ENCODE results near the gene KHDRBS1.

KHDRBS1 gene

GRCh38 chr1:32028746-32029145 lies 15.1 kb downstream of the KHDRBS1 start:
- Histone ChIP-seq H3K9me3 (ENCODE audit: insufficient read depth, low read depth, low read length) (no peaks in the 10 kb centered on the region), H3K4me1 (ENCODE audit: insufficient read depth, low read length, poor library complexity, severe bottlenecking) (peaks cover 10% of the 10 kb centered on the region), H4K20me1 (ENCODE audit: insufficient read depth, low read length, poor library complexity, severe bottlenecking) (peaks cover 96% of the 10 kb centered on the region)

GRCh38 chr1:32031578-32032274 lies 18.1 kb downstream of the KHDRBS1 start:
- H4K20me1 ChIP-seq (ENCODE audit: insufficient read depth, low read length, poor library complexity, severe bottlenecking) = peaks cover 92% of the 10 kb centered on the region
- peaks cover 88% of the 10 kb centered on the region for H3K36me3 ChIP-seq (ENCODE audit: insufficient read depth, low read length)
- H3F3A ChIP-seq (ENCODE audit: low read depth) = no peaks in the 10 kb centered on the region
- peaks cover 5% of the 10 kb centered on the region for H3K4me1 ChIP-seq (ENCODE audit: insufficient read depth, low read length, poor library complexity, severe bottlenecking)
- H3K9ac ChIP-seq (ENCODE audit: low read depth, low read length, poor library complexity, severe bottlenecking) = no peak overlapping the region
- no peaks in the 10 kb centered on the region for H3K9me2 ChIP-seq (replicated peaks; ENCODE audit: low read depth, low read length)
- peaks cover 96% of the 10 kb centered on the region for H3K79me2 ChIP-seq (ENCODE audit: insufficient read depth, low read length)
- no peak overlapping the region for H3K4me2 ChIP-seq (ENCODE audit: low read depth, low read length, poor library complexity, severe bottlenecking)
- no peaks in the 10 kb centered on the region for H3K9me3 ChIP-seq (ENCODE audit: insufficient read depth, low read depth, low read length)
- H3K27me3 ChIP-seq (ENCODE audit: insufficient read depth, low read length, poor library complexity, severe bottlenecking) = no peaks in the 10 kb centered on the region
- no peak overlapping the region for H3K4me3 ChIP-seq (ENCODE audit: low read length, poor library complexity, severe bottlenecking)
- no peak overlapping the region for H2AFZ ChIP-seq (ENCODE audit: low read length)
- TF ChIP-seq EZH2phosphoT487 (IDR thresholded peaks at IDR 0.05; ENCODE audit: borderline replicate concordance) (no peak), CTCF (conservative IDR thresholded peaks at IDR 0.05; ENCODE audit: low read length) (no peak)

More at GRCh38 chr1:32028746-32029145, 15.1 kb downstream of the KHDRBS1 start:
- peaks cover 98% of the 10 kb centered on the region for H3K79me2 ChIP-seq (ENCODE audit: insufficient read depth, low read length)
- H3K36me3 ChIP-seq (ENCODE audit: insufficient read depth, low read length) = peaks cover 69% of the 10 kb centered on the region
- no peaks in the 10 kb centered on the region for H3K27me3 ChIP-seq (ENCODE audit: insufficient read depth, low read length, poor library complexity, severe bottlenecking)
- H3K4me2 ChIP-seq (ENCODE audit: low read depth, low read length, poor library complexity, severe bottlenecking) = no peak overlapping the region
- no peak overlapping the region for H3K4me3 ChIP-seq (ENCODE audit: low read length, poor library complexity, severe bottlenecking)
- no peaks in the 10 kb centered on the region for H3F3A ChIP-seq (ENCODE audit: low read depth)
- no peak overlapping the region for H3K9ac ChIP-seq (ENCODE audit: low read depth, low read length, poor library complexity, severe bottlenecking)
- no peak for TF ChIP-seq CTCF (conservative IDR thresholded peaks at IDR 0.05; ENCODE audit: low read length)
- no peak for TF ChIP-seq EZH2phosphoT487 (IDR thresholded peaks at IDR 0.05; ENCODE audit: borderline replicate concordance)
- no peak overlapping the region for H2AFZ ChIP-seq (ENCODE audit: low read length)
- H3K9me2 ChIP-seq (replicated peaks; ENCODE audit: low read depth, low read length) = no peaks in the 10 kb centered on the region

GRCh38 chr1:32032275-32032615 lies 18.6 kb downstream of the KHDRBS1 start:
- H3K36me3 ChIP-seq (ENCODE audit: insufficient read depth, low read length) = peaks cover 91% of the 10 kb centered on the region
- H4K20me1 ChIP-seq (ENCODE audit: insufficient read depth, low read length, poor library complexity, severe bottlenecking) = peaks cover 92% of the 10 kb centered on the region
- H3K4me1 ChIP-seq (ENCODE audit: insufficient read depth, low read length, poor library complexity, severe bottlenecking) = peaks cover 5% of the 10 kb centered on the region
- no peaks in the 10 kb centered on the region for H3F3A ChIP-seq (ENCODE audit: low read depth)
- no peak overlapping the region for H3K4me3 ChIP-seq (ENCODE audit: low read length, poor library complexity, severe bottlenecking)
- TF ChIP-seq CTCF (conservative IDR thresholded peaks at IDR 0.05; ENCODE audit: low read length) (no peak), EZH2phosphoT487 (IDR thresholded peaks at IDR 0.05; ENCODE audit: borderline replicate concordance) (no peak)
- H3K9ac ChIP-seq (ENCODE audit: low read depth, low read length, poor library complexity, severe bottlenecking) = no peak overlapping the region
- peaks cover 96% of the 10 kb centered on the region for H3K79me2 ChIP-seq (ENCODE audit: insufficient read depth, low read length)
- H3K27me3 ChIP-seq (ENCODE audit: insufficient read depth, low read length, poor library complexity, severe bottlenecking) = no peaks in the 10 kb centered on the region
- no peaks in the 10 kb centered on the region for H3K9me2 ChIP-seq (replicated peaks; ENCODE audit: low read depth, low read length)
- H3K4me2 ChIP-seq (ENCODE audit: low read depth, low read length, poor library complexity, severe bottlenecking) = no peak overlapping the region
- H2AFZ ChIP-seq (ENCODE audit: low read length) = no peak overlapping the region
- no peaks in the 10 kb centered on the region for H3K9me3 ChIP-seq (ENCODE audit: insufficient read depth, low read depth, low read length)

Data from Loucy (cell line).